ENCODE data around the gene SPATC1L. TPM values are rescaled to one million over a fixed set of nuclear protein-coding genes. Genes with fewer than 3 reads are reported as not detected.

The SPATC1L gene
- polyA plus RNA-seq, 5 donors = 7.7 to 18.6 (median 11.1) TPM

DNA sequence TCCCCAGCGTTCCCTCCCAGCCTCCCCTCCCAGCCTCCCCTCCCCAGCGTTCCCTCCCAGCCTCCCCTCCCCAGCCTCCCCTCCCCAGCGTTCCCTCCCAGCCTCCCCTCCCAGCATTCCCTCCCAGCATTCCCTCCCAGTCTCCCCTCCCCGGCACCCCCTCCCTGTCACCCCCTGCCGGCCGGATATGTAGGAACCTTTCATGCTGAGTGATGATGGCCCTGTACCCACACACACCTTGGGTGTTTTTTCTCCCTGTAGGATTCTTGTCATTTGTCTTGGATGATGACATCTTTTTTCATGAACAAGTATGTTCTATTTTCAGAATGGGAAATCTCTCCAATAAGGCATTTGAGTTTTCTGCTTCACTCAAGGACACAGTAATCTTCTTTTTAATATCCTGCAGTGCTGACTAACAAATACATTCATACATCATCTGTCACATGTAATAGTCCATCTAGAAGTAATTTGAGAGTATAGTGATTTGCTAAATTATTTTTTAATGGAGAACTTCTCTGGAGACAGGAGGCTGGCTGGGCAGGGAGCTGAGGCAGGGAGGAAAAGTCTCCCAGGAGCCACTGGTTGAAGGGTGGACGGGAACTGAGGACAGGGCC is 48.4 kb downstream of the SPATC1L start:
- no peak for DNase-seq

- no peak for DNase-seq
These were observed 52.2 kb downstream of the SPATC1L start for GRCh38 chr21:46131838-46132651.

- DNase-seq = no peak
These were observed 52.7 kb downstream of the SPATC1L start for GRCh38 chr21:46131588-46131837.

- DNase-seq = no peak
These were observed 53.2 kb downstream of the SPATC1L start for GRCh38 chr21:46130831-46131587.

DNA sequence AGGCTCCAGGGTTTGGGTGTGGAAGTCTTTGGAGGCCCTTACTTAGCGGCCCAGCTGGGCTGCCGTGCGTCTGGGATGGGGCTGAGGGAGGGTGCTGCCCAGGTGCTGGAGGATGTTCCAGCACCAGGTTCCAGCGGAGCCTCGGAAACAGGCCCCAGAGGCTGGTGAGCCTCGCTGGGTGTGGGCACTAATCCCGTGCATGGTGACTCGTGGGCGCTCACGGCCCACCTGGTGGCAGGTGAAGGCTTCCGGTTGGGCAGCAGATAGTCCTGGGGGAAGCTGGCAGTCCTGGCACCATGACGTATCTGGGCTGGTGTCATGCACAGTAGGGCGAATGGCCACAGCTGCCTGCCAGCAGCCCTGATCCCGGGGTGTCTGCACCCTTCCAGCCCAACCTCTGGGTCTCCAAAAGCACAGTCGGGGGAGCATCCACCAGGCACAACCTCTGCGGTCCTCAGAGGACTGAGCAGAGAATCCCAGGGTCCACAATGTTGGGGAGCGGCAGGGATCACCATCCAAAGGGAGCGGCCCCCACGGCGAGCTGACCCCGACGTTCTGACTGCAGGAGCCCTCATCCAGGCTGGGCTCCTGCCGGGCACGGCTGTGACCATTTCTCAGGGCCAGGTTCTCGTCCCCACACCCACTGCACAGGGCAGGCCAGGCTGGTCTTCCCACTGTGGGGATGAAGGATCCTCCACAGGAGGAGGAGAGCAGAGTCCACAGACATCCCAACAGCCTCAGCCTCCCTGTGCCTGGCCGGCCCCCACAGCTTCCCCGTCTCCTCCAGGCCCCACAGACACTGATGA is 54.2 kb downstream of the SPATC1L start:
- no peak for DNase-seq

- no peak for DNase-seq
These were observed 55.2 kb downstream of the SPATC1L start for GRCh38 chr21:46128933-46129571.

GRCh38 chr21:46128106-46128932 is 55.9 kb downstream of the SPATC1L start:
- DNase-seq = no peak

DNA sequence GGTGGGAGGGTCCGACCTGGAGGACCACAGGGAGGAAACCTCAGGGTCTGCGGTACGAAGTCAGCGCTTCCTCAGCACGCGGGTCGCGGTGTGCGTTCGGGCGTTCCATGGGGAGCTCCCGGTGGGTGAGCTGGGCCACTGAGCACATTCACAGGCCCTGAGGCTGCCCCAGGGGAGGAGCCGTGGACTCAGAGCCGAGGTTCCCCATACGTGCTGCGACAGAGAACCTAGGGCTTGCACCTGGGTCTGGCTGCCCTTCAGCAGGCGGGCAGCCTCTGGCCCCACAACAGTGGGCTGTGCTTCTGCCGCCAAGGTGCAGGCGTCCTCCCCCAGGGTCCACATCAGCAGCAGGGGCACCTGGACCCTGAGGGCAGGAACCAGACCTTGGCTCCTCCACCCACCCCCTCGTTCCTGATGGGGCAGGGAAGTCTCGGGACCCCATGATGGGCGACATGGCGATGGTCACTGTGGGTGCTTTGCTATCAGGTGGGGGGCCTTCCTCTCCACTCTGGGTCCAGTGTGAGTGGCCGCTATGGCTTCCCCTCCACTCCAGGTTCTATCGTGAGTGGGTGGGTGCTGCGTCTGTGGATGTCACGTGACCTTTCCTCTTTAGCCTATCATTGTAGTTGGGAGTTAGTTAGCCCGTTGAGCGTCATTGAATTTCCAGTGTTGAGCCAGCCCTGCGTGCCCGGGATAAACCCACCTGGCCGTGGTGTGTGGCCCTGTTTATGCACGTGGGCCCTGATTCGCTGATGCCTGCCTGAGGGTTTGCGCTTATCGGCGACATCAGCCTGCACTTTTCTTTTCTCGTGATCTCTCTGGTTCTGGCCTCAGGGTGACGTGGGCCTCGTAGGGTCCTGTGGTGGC is 56.8 kb downstream of the SPATC1L start:
- DNase-seq = no peak

DNA sequence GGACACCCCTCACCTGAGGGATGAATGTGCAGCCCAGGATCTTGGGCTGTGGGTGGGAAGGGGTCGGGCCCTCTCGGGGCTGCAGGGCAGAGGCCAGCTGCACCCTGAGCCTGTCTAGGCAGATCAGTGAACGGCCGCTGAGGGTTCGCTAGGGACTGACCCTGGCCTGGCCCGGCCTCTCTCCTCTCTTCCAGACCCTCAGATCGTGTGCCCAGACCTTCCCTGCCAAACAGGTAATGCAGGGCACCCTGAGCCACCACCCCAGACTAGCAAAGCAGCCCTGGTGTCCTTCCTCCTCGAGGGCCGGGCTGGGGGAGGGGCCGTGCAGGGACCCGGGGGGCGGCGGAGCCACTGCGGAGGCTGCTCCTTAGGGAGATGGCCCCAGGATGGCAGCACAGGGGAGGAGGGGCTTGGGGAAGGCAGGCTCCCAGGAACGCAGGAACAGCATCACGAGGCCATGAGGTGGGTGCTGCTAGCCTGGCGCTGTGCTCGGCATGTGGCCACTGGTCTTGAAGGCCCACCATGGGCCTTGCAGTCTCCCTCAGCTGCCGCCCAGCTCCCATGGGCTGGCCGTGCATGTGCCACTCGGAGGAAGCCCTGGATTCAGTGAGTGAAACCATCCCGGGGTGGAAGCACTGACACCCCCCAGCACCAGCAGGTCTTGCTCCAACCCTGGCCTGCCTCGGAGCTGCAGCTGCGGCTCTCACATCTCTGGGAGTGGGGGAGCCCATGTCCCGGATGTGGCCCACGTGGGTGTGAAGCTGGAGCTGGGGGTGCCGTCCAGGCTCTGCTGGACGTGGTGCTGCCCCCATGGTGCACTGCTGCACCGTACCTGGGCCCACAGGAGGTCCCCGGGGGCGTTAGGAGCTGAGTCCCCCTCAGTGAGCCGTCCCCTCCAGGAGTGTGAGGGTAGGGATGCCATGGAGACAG is 57.7 kb downstream of the SPATC1L start:
- no peak for DNase-seq

DNA sequence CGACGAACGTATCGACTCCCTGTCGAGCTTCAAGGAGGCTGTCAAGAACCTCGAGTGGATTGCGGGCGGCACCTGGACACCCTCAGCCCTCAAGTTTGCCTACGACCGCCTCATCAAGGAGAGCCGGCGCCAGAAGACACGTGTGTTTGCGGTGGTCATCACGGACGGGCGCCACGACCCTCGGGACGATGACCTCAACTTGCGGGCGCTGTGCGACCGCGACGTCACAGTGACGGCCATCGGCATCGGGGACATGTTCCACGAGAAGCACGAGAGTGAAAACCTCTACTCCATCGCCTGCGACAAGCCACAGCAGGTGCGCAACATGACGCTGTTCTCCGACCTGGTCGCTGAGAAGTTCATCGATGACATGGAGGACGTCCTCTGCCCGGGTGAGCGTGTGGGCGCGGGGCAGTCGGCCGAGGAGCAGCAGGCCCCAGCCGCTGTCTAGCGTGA is 58.4 kb downstream of the SPATC1L start:
- no peak for DNase-seq

DNA sequence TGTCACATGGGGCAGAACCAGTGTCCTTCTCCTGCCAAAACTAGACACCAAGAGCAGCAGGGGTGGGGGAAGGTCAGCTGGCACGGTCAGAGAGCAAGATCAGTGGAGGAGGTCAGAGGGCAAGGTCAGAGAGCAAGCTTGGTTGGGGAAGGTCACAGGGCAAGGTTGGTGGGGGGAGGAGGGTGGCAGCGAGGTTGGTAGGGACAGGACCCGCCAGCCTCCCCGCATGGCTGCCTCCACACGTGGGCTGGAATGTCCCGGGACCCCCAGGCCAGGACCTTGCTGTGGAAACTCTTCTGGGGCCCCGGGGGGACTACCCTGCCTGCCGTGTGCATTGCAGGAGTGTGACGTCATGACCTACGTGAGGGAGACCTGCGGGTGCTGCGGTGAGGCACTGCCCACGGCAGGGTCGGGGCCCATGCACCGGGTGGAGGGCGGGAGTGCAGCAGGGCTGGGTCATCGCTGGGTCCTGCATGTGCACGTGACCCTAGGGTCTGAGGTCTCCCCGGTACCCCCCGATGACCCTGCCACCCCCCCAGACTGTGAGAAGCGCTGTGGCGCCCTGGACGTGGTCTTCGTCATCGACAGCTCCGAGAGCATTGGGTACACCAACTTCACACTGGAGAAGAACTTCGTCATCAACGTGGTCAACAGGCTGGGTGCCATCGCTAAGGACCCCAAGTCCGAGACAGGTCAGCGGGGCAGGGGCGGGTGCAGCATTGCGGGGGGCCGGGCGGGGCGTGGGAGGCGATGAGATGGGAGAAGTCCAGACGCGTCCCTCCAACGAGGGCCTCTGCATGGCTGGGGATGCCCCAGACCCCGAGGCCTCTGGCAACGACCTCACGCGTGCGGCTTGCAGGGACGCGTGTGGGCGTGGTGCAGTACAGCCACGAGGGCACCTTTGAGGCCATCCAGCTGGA is 59.1 kb downstream of the SPATC1L start:
- DNase-seq = no peak

DNA sequence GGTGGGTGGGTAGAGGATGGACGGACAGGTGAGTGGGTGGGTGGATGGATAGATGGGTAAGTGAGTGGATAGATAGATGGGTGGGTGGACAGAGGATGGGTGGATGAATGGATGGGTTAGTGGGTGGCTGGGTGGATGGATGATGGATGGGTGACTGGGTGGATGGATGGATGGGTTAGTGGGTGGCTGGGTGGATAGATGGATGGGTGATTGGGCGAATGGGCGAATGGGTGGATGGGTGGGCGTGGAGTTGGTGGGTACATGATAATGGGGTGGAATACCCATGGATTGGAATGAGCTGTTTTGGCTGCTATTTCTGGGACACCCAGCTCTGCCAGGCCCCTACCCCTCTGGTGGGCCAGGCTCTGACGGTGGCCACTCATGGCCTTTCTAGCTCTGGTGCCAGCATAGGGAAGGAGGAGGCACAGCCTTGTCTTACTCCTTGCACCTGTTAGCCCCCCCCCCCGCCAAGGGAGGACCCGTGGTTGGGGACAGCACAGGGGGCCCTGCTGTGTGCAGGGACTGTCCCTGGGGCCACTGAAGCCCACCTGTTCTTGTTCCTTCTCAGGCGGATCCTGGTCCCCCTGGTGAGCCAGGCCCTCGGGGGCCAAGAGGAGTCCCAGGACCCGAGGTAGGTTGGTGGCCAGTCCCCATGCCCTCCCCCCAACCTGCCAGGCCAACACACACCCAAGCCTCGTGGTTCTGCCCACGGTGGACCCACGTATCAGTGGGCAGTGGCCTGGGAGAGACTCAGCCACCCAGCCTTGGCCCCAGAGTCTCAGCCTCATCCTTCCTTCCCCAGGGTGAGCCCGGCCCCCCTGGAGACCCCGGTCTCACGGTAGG is 60.0 kb downstream of the SPATC1L start:
- no peak for DNase-seq

DNA sequence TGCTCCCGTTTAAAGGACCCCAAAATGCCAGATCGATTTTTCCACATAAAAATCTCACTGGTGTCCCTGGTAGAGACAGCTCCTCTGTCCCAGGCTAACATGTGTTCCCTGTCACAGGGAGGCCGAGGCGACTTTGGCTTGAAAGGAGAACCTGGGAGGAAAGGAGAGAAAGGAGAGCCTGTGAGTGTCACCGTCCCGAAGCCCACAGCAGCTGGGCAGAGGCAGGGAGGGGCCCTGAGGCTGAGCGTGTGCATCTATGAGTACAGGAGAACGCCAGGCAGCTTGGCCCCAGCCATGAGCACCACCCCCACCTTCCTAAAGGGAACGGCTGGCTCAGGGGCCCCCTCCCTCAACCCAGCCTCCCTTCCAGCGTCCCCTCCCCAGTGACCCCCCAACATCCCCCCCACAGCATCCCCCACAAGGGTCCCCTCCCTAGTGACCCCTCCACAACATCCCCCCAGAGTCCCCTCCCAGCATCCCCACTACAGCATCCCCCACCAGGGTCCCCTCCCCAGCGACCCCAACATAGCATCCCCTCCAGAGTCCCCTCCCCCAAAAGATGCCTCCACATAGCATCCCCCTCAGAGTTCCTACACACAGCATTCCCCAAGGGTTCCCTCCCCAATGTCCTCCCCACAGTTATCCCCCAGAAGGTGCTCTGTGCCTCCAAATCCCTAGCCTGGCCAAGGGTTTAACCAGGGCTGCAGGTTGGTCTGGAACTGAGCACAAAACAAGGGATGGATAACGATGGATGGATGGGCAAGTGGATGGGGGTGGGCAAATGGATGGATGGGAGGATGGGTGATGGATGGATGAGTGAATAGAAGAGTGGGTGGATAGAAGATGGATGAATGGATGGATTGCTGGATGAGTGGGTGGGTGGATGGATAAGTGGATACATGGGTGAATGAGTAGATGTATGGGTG is 61.2 kb downstream of the SPATC1L start:
- no peak for DNase-seq

DNA sequence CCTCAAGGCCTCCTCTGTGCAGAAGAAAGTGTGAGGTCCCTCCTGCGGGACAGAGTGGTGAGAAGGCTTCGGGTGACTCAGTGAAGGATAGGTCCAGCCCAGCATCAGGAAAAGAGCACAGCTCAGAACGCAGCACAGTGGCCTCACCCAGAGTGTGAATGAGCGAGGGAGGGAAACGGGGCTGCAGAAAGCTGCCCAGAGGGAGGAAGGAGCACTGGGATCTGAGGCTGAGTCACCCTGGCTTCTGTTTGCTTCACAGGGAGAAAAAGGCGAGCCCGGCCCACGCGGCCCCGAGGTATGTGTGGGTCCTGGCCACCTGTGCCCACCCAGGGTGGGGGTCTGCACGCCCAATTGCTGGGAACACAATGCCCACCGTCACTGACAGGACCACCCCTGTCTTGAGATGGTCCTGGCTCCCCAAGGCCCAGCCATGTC is 62.0 kb downstream of the SPATC1L start:
- DNase-seq = no peak
